ENCODE measurements around the gene RACGAP1. TPM values are rescaled to one million over a fixed set of nuclear protein-coding genes. Genes with fewer than 3 reads are reported as not detected.

The RACGAP1 gene
- total and polyA plus RNA-seq, 2 of the 8 experiments (the other 6 are each of a cell fraction or from before 2014, with no cell fraction given) = 18.0 to 66.3 TPM

GRCh38 chr12:49953151-49953550, 72.1 kb downstream of the RACGAP1 start:
- FAIRE-seq = no peak
- TF ChIP-seq KDM1A (IDR thresholded peaks at IDR 0.05; ENCODE audit: borderline replicate concordance, low read length) = no peak
- TF ChIP-seq CEBPB (IDR thresholded peaks at IDR 0.05; ENCODE audit: low read depth, low read length) = no peak
- TF ChIP-seq KDM4A (IDR thresholded peaks at IDR 0.05; ENCODE audit: low read depth, low read length, severe bottlenecking) = no peak
- TF ChIP-seq BRCA1 (IDR thresholded peaks at IDR 0.05; ENCODE audit: low read depth, low read length) = no peak
- no peak for TF ChIP-seq BCL11A (IDR thresholded peaks at IDR 0.05; ENCODE audit: low read depth in 2 of 2, low read length in 2 of 2)
- no peak for TF ChIP-seq CBX8 (IDR thresholded peaks at IDR 0.05; ENCODE audit: borderline replicate concordance, low read depth, low read length)
- TF ChIP-seq JUND (IDR thresholded peaks at IDR 0.05; ENCODE audit: low read length) = no peak
- TF ChIP-seq CTBP2 (IDR thresholded peaks at IDR 0.05; ENCODE audit: borderline replicate concordance, insufficient read depth, insufficient read length, low read length) = no peak
- no peak for TF ChIP-seq USF2 (IDR thresholded peaks at IDR 0.05; ENCODE audit: low read length)
- TF ChIP-seq RXRA (IDR thresholded peaks at IDR 0.05; ENCODE audit: insufficient read depth, low read depth, low read length) = no peak
- TF ChIP-seq HDAC2 (IDR thresholded peaks at IDR 0.05; ENCODE audit: borderline replicate concordance in 1 of 2, low read depth in 2 of 2, low read length in 2 of 2) = no peak
- TF ChIP-seq ATF3 (IDR thresholded peaks at IDR 0.05; ENCODE audit: insufficient read depth, low read depth, low read length) = no peak

More at GRCh38 chr12:49953151-49953550, 72.1 kb downstream of the RACGAP1 start:
- no peak overlapping the region for H4K91ac ChIP-seq (replicated peaks; ENCODE audit: insufficient read length, low read length)
- no peak overlapping the region for H3K9ac ChIP-seq (replicated peaks in 1 of 4; ENCODE audit: extremely low read depth in 1 of 4, low read depth in 3 of 4, low read length in 3 of 4)
- no peak overlapping the region for H3K4me2 ChIP-seq (ENCODE audit: insufficient read depth in 1 of 2, low read depth in 2 of 2, low read length in 2 of 2)
- no peaks in the 10 kb centered on the region for H3K9me3 ChIP-seq (ENCODE audit: insufficient read depth in 2 of 2, low read depth in 1 of 2, low read length in 1 of 2)
- H3K23ac ChIP-seq (ENCODE audit: insufficient read length) = no peak overlapping the region
- no peaks in the 10 kb centered on the region for H3K79me1 ChIP-seq (ENCODE audit: low read depth, low read length)
- no peaks in the 10 kb centered on the region for H3K36me3 ChIP-seq (ENCODE audit: control insufficient read depth in 2 of 4, insufficient read depth in 4 of 4, low read length in 3 of 4)
- no peak overlapping the region for H3K4me3 ChIP-seq (ENCODE audit: extremely low read depth in 1 of 4, insufficient read depth in 2 of 4, low read depth in 3 of 4, low read length in 4 of 4)
- H3K14ac ChIP-seq (ENCODE audit: insufficient read length) = no peak overlapping the region
- no peak overlapping the region for H2BK120ac ChIP-seq (replicated peaks; ENCODE audit: low read depth, low read length)
- H4K8ac ChIP-seq (ENCODE audit: extremely low read depth, insufficient read depth, low read length) = peak overlapping the region; percentile 20; the same call in 1 of the 2 replicates
- H3K79me2 ChIP-seq (ENCODE audit: control insufficient read depth in 1 of 2, insufficient read depth in 2 of 2, low read length in 2 of 2) = no peaks in the 10 kb centered on the region
- H3K4ac ChIP-seq (replicated peaks; ENCODE audit: insufficient read length, low read depth, low read length) = no peak overlapping the region
- H3K4me1 ChIP-seq (replicated peaks in 1 of 4; ENCODE audit: control insufficient read depth in 3 of 4, insufficient read depth in 4 of 4, low read length in 3 of 4) = peaks cover 0 to 8% (median 4%) of the 10 kb centered on the region in 4 experiments; a peak in 3 of 7 replicates
- H3K27me3 ChIP-seq (replicated peaks in 1 of 4; ENCODE audit: control insufficient read depth in 3 of 4, extremely low read depth in 1 of 4, insufficient read depth in 3 of 4, low read length in 3 of 4) = peaks cover 0 to 31% (median 21%) of the 10 kb centered on the region in 4 experiments; a peak in 6 of 7 replicates
- H3K56ac ChIP-seq (replicated peaks; ENCODE audit: insufficient read length, low read depth, low read length) = no peak overlapping the region
- H2BK20ac ChIP-seq (ENCODE audit: low read length) = no peak overlapping the region
- no peak overlapping the region for H2AFZ ChIP-seq (ENCODE audit: low read length)
- no peak overlapping the region for H3K27ac ChIP-seq (ENCODE audit: low read depth, low read length)
- no peak for DNase-seq (ENCODE audit: low read depth in 1 of 2, low spot score in 2 of 2)
- 95% methylated on average over 4 of the region's 4 CpGs; no CpG with 5 or more reads in 1 of the 2 experiments for WGBS, 2 experiments (ENCODE audit: extremely low coverage in 1 of 2, insufficient coverage in 1 of 2, insufficient read length in 1 of 2, insufficient replicate concordance in 2 of 2, low coverage in 1 of 2, low lambda C conversion rate in 2 of 2, missing lambda C conversion rate in 1 of 2)
- no peaks in the 10 kb centered on the region for H4K20me1 ChIP-seq (replicated peaks in 1 of 2; ENCODE audit: control insufficient read depth in 1 of 2, insufficient read depth in 2 of 2, low read length in 2 of 2)
- H3K23me2 ChIP-seq (ENCODE audit: low read depth, low read length) = no peaks in the 10 kb centered on the region; the same call in 1 of the 2 replicates
- POLR2A ChIA-PET (ENCODE audit: partially characterized antibody) = no interaction called here
- CTCF ChIA-PET (ENCODE audit: partially characterized antibody) = interaction anchor here (0.6 to 7.8 kb wide), 5 partner anchors 10 to 176 kb away, joined by 3 to 86 read pairs (median 5); no protein-coding TSS in a partner anchor
- H4K5ac ChIP-seq (ENCODE audit: insufficient read length, low read depth, low read length) = no peak overlapping the region
- H2BK12ac ChIP-seq (ENCODE audit: low read depth, low read length) = no peak overlapping the region
- no peak overlapping the region for H3K18ac ChIP-seq (ENCODE audit: extremely low read depth, low read length)
- H2BK15ac ChIP-seq (ENCODE audit: low read length) = 0 out of 2 replicates have a peak overlapping the region, but pooled peaks have one; percentile 88
- no peak overlapping the region for H2BK5ac ChIP-seq (ENCODE audit: low read depth, low read length)
- no peak overlapping the region for H2AK5ac ChIP-seq (ENCODE audit: low read depth, low read length)
